Endothelial cell of umbilical vein (primary cell): ENCODE measurements around the gene GRAMD4. TPM values are rescaled to one million over a fixed set of nuclear protein-coding genes. Genes with fewer than 3 reads are reported as not detected.
"Not testable (repeated sequence)": the region's sequence is repeated elsewhere in the genome, so short reads cannot be mapped to it uniquely, and the experiment has no call there.

Source experiments
- BruUV-seq: library from RNA; stranded (reverse); fragments of 400-500 nt; replicated peaks from 2 replicates; lab custom pipeline; 2021; lab: Mats Ljungman, UMichigan
- CTCF ChIA-PET: fragments of 300-600, 350-600 bp; sonication (Branson Sonifier 250); formaldehyde crosslinking; loops from one replicate; lab custom pipeline; 2021; ENCODE audit warnings: antibody characterized with exemption, inconsistent platforms; lab: Charles Lee
- POLR2A ChIA-PET: fragments of 300-600, 350-600 bp; sonication (Branson Sonifier 250); formaldehyde crosslinking; loops from one replicate; lab custom pipeline; 2021; ENCODE audit warnings: antibody characterized with exemption, inconsistent platforms; lab: Charles Lee
- DNase-seq: peaks from one replicate; pipeline ENCODE4 v3.0.0-alpha.2; 2011; ENCODE audit warnings: low read depth, low spot score
- FAIRE-seq: peaks from 2 replicates; lab custom pipeline; 2011; peaks lifted over from hg19 to GRCh38; lab: Jason Lieb, UNC
- H2AFZ ChIP-seq: 2 replicates; pipeline ENCODE4 v1.6.0; 2012; ENCODE audit warnings: low read depth, low read length, control low read depth, inconsistent platforms
- H3K27ac ChIP-seq: 2 replicates; pipeline ENCODE4 v1.5.1; 2011; ENCODE audit warnings: low read depth, mild to moderate bottlenecking, control low read depth, low read length, moderate library complexity; ENCODE audit not compliant: insufficient read depth
- H3K27me3 ChIP-seq, 2 experiments: 2 replicates each; pipeline versions ENCODE4 v1.6.0 to v1.6.1; 2011; ENCODE audit warnings: low read length in 2 of 2, mixed read lengths in 1 of 2; ENCODE audit not compliant: control insufficient read depth in 2 of 2, insufficient read depth in 2 of 2
- H3K36me3 ChIP-seq, 2 experiments: 2 replicates in 1 of 2; 3 replicates in 1 of 2; pipeline ENCODE4 v1.5.1; 2011; ENCODE audit warnings: low read length in 2 of 2, mild to moderate bottlenecking in 1 of 2, moderate library complexity in 1 of 2; ENCODE audit not compliant: control insufficient read depth in 2 of 2, insufficient read depth in 2 of 2; ENCODE audit errors: extremely low read depth in 1 of 2
- H3K4me1 ChIP-seq: 3 replicates; pipeline ENCODE4 v1.5.1; 2011; ENCODE audit warnings: mild to moderate bottlenecking, low read length; ENCODE audit not compliant: control insufficient read depth, insufficient read depth; ENCODE audit errors: extremely low read depth
- H3K4me2 ChIP-seq: 2 replicates; pipeline ENCODE4 v1.6.1; 2011; ENCODE audit warnings: low read length, control low read depth, mixed read lengths; ENCODE audit not compliant: insufficient read depth
- H3K4me3 ChIP-seq, 3 experiments: fragments of 200-600 bp in 1 of 3; sonication (generic), shearing (Covaris generic) in 1 of 3; replicated peaks in 1 of 3; 2 replicates each; pipeline ENCODE4 v1.5.1; 2011 to 2016; ENCODE audit warnings: control low read depth in 3 of 3, low read length in 3 of 3, mild to moderate bottlenecking in 2 of 3, inconsistent platforms in 1 of 3, low read depth in 1 of 3, moderate library complexity in 1 of 3; ENCODE audit not compliant: insufficient read depth in 1 of 3
- H3K79me2 ChIP-seq: 2 replicates; pipeline ENCODE4 v1.6.0; 2012; ENCODE audit warnings: low read length, inconsistent platforms; ENCODE audit not compliant: control insufficient read depth, insufficient read depth
- H3K9ac ChIP-seq: replicated peaks from 2 replicates; pipeline ENCODE3; 2011; ENCODE audit warnings: low read length, control low read depth; ENCODE audit not compliant: insufficient read depth; ENCODE audit errors: extremely low read depth
- H3K9me1 ChIP-seq: replicated peaks from 3 replicates; pipeline ENCODE4 v1.6.0; 2011; ENCODE audit warnings: mild to moderate bottlenecking, low read length; ENCODE audit not compliant: control insufficient read depth, insufficient read depth; ENCODE audit errors: extremely low read depth
- H3K9me3 ChIP-seq: replicated peaks from 2 replicates; pipeline ENCODE4 v1.5.1; 2012; ENCODE audit warnings: low read length, inconsistent platforms; ENCODE audit not compliant: control insufficient read depth, insufficient read depth
- H4K20me1 ChIP-seq: replicated peaks from 2 replicates; pipeline ENCODE3; 2011; ENCODE audit warnings: mild to moderate bottlenecking, low read length; ENCODE audit not compliant: control insufficient read depth, insufficient read depth; ENCODE audit errors: extremely low read depth
- CTCF ChIP-seq, 2 donors: IDR thresholded peaks; 1 replicate in 1 of 2; 2 replicates in 1 of 2; pipeline ENCODE4 v1.5.1; 2011; ENCODE audit warnings: low read length in 2 of 2, mild to moderate bottlenecking in 2 of 2, moderate library complexity in 2 of 2, control low read depth in 1 of 2, inconsistent platforms in 1 of 2, low read depth in 1 of 2; ENCODE audit not compliant: insufficient read depth in 1 of 2; ENCODE audit errors: extremely low read depth in 1 of 2
- EZH2 ChIP-seq: IDR thresholded peaks from 2 replicates; pipeline ENCODE4 v1.6.1; 2012; ENCODE audit warnings: borderline replicate concordance, low read depth, mild to moderate bottlenecking, moderate library complexity, low read length, inconsistent platforms; ENCODE audit not compliant: severe bottlenecking
- FOS ChIP-seq: IDR thresholded peaks from 2 replicates; pipeline ENCODE4 v1.6.1; 2011; ENCODE audit warnings: mild to moderate bottlenecking, low read length, moderate library complexity, borderline replicate concordance; ENCODE audit not compliant: insufficient read depth
- GATA2 ChIP-seq: IDR thresholded peaks from 2 replicates; pipeline ENCODE4 v1.7.0; 2011; ENCODE audit warnings: low read depth, mild to moderate bottlenecking, moderate library complexity, mixed read lengths, low read length; ENCODE audit not compliant: insufficient read length, insufficient read depth
- JUN ChIP-seq: IDR thresholded peaks from 2 replicates; pipeline ENCODE4 v1.6.1; 2011; ENCODE audit warnings: borderline replicate concordance, low read depth; ENCODE audit not compliant: insufficient read length, insufficient read depth
- MAX ChIP-seq: IDR thresholded peaks from 2 replicates; pipeline ENCODE4 v1.6.1; 2011; ENCODE audit not compliant: insufficient read depth, insufficient read length
- MYC ChIP-seq: IDR thresholded peaks from one replicate; pipeline ENCODE4 v1.6.1; 2011; ENCODE audit warnings: mild to moderate bottlenecking, low read depth, low read length
- POLR2A ChIP-seq: IDR thresholded peaks from 2 replicates; pipeline ENCODE4 v1.6.1; 2012; ENCODE audit warnings: low read depth, mild to moderate bottlenecking, control low read depth, low read length
- POLR2AphosphoS5 ChIP-seq: IDR thresholded peaks from 2 replicates; pipeline ENCODE4 v1.6.1; 2012; ENCODE audit warnings: low read depth, mild to moderate bottlenecking, control low read depth, low read length, moderate library complexity; ENCODE audit not compliant: insufficient read depth
- dilution Hi-C: fragments of 300-500 bp; cut with MboI; formaldehyde crosslinking; loops from one replicate; pipeline ENCODE4 v1.15.0; 2019; ENCODE audit warnings: low sequenced_read_pairs; ENCODE audit not compliant: extremely low pct_ligation_motif_present
- intact Hi-C: fragments of 100-400 bp; cut with micrococcal nuclease; formaldehyde crosslinking; loops from one replicate; pipeline ENCODE4 v1.10.0; 2022
- polyA plus RNA-seq, 4 experiments: library from polyadenylated mRNA; depleted of rRNA in 3 of 4; stranded (reverse) in 3 of 4; unstranded in 1 of 4; fragments of >200 nt; gene quantifications; 2 replicates each; pipeline versions ENCODE4 v1.2.1 to v1.2.3, GENCODE V29; 2011 to 2012; ENCODE audit warnings: missing spikeins in 1 of 4
- total RNA-seq: library from RNA; stranded (reverse); gene quantifications from 2 replicates; pipeline ENCODE4 v1.2.3, GENCODE V29; 2021

GRAMD4 gene
- total and polyA plus RNA-seq, 2 donors (not counting 3 experiments of a cell fraction or from before 2014, with no cell fraction given), result 5.9 to 14.8 TPM

GRCh38 chr22:46641811-46642266 is 21.7 kb downstream of the GRAMD4 start:
- Histone ChIP-seq H2AFZ (no peak overlapping the region), H3K4me3 (no peak overlapping the region), H3K36me3 (no peaks in the 10 kb centered on the region), H3K27me3 (no peaks in the 10 kb centered on the region), H3K9me3 (no peaks in the 10 kb centered on the region), H3K9me1 (no peaks in the 10 kb centered on the region), H3K4me2 (no peak overlapping the region), H4K20me1 (no peaks in the 10 kb centered on the region), H3K79me2 (no peaks in the 10 kb centered on the region), H3K27ac (no peak overlapping the region), H3K4me1 (no peaks in the 10 kb centered on the region), H3K9ac (no peak overlapping the region)
- ChIA-PET CTCF (no interaction called here), POLR2A (no interaction called here)
- dilution Hi-C loops, result no loop called here
- DNase-seq (no peak), FAIRE-seq (no peak)
- no TSS peak for BruUV-seq
- TF ChIP-seq POLR2AphosphoS5 (no peak), MYC (no peak), MAX (no peak), FOS (no peak), CTCF (IDR thresholded peaks at IDR 0.05; ENCODE audit: extremely low read depth in 1 of 2, insufficient read depth in 1 of 2, low read depth in 1 of 2, low read length in 2 of 2) (no peak), JUN (no peak), EZH2 (no peak), GATA2 (no peak), POLR2A (no peak)
- intact Hi-C loops, result no loop called here

GRCh38 chr22:46642840-46643480 is 22.8 kb downstream of the GRAMD4 start:
- FAIRE-seq, H3K9me1 ChIP-seq, H3K27ac ChIP-seq, CTCF ChIA-PET, H3K9ac ChIP-seq, BruUV-seq, POLR2A ChIA-PET, H4K20me1 ChIP-seq, DNase-seq, H3K27me3 ChIP-seq, H3K79me2 ChIP-seq, H3K4me3 ChIP-seq, H3K9me3 ChIP-seq, dilution Hi-C loops, H3K36me3 ChIP-seq, H3K4me1 ChIP-seq, intact Hi-C loops, H2AFZ ChIP-seq, H3K4me2 ChIP-seq: not testable (repeated sequence)
